H1 (cell line): Measurements from ENCODE around the gene C19orf85. TPM values are rescaled to one million over a fixed set of nuclear protein-coding genes. Genes with fewer than 3 reads are reported as not detected.

ENCODE experiments used
- CTCF ChIA-PET: fragments of 300-600 bp; sonication (Branson Sonifier 250); formaldehyde crosslinking; loops from one replicate; lab custom pipeline; 2021; ENCODE audit not compliant: partially characterized antibody; lab: Charles Lee
- POLR2A ChIA-PET: fragments of 300-600 bp; sonication (Branson Sonifier 250); formaldehyde crosslinking; loops from one replicate; lab custom pipeline; 2021; ENCODE audit warnings: inconsistent platforms; ENCODE audit not compliant: partially characterized antibody; lab: Charles Lee
- DNase-seq, 2 experiments: peaks; one replicate each; pipeline versions ENCODE4 v3.0.0 to v3.0.0-alpha.2; 2010 to 2022; ENCODE audit warnings: low spot score in 2 of 2, low read depth in 1 of 2, mixed read lengths in 1 of 2
- FAIRE-seq: peaks from 2 replicates; lab custom pipeline; 2011; peaks lifted over from hg19 to GRCh38; lab: Jason Lieb, UNC
- H2AFZ ChIP-seq: 2 replicates; pipeline ENCODE4 v1.8.1; 2012; ENCODE audit warnings: low read length, inconsistent platforms
- H2AK5ac ChIP-seq: 2 replicates; pipeline ENCODE4 v1.6.1; 2013; ENCODE audit warnings: low read depth, low read length
- H2BK120ac ChIP-seq: replicated peaks from 2 replicates; pipeline ENCODE3; 2013; ENCODE audit warnings: low read depth, low read length, inconsistent platforms
- H2BK12ac ChIP-seq: 2 replicates; pipeline ENCODE4 v1.6.1; 2013; ENCODE audit warnings: low read depth, low read length
- H2BK15ac ChIP-seq: 2 replicates; pipeline ENCODE4 v1.6.1; 2013; ENCODE audit warnings: low read length
- H2BK20ac ChIP-seq: 2 replicates; pipeline ENCODE4 v1.6.1; 2013; ENCODE audit warnings: low read length
- H2BK5ac ChIP-seq: 2 replicates; pipeline ENCODE4 v1.6.1; 2013; ENCODE audit warnings: low read depth, low read length
- H3K14ac ChIP-seq: 2 replicates; pipeline ENCODE4 v1.6.1; 2013; ENCODE audit warnings: inconsistent platforms; ENCODE audit not compliant: insufficient read length
- H3K18ac ChIP-seq: 2 replicates; pipeline ENCODE4 v1.6.1; 2013; ENCODE audit warnings: low read length; ENCODE audit errors: extremely low read depth
- H3K23ac ChIP-seq: 2 replicates; pipeline ENCODE4 v1.6.1; 2013; ENCODE audit warnings: inconsistent platforms; ENCODE audit not compliant: insufficient read length
- H3K23me2 ChIP-seq: 2 replicates; pipeline ENCODE4 v1.6.1; 2013; ENCODE audit warnings: low read depth, low read length
- H3K27ac ChIP-seq: 2 replicates; pipeline ENCODE4 v1.6.1; 2011; ENCODE audit warnings: low read depth, low read length, inconsistent platforms
- H3K27me3 ChIP-seq, 4 experiments: replicated peaks in 1 of 4; 1 replicate in 1 of 4; 2 replicates in 3 of 4; pipeline versions ENCODE4 v1.6.1 to v1.8.1; 2011 to 2013; ENCODE audit warnings: low read length in 3 of 4, mild to moderate bottlenecking in 3 of 4, inconsistent platforms in 2 of 4, mixed read lengths in 2 of 4, moderate library complexity in 1 of 4; ENCODE audit not compliant: control insufficient read depth in 3 of 4, insufficient read depth in 3 of 4; ENCODE audit errors: extremely low read depth in 1 of 4
- H3K36me3 ChIP-seq, 4 experiments: 2 replicates each; pipeline versions ENCODE4 v1.6.1 to v1.8.1; 2011 to 2013; ENCODE audit warnings: mild to moderate bottlenecking in 4 of 4, low read length in 3 of 4, moderate library complexity in 2 of 4, control low read depth in 1 of 4, inconsistent platforms in 1 of 4; ENCODE audit not compliant: insufficient read depth in 4 of 4, control insufficient read depth in 2 of 4
- H3K4ac ChIP-seq: replicated peaks from 2 replicates; pipeline ENCODE3; 2013; ENCODE audit warnings: low read length, low read depth, mixed read lengths, inconsistent platforms; ENCODE audit not compliant: insufficient read length
- H3K4me1 ChIP-seq, 4 experiments: replicated peaks in 1 of 4; 1 replicate in 1 of 4; 2 replicates in 3 of 4; pipeline versions ENCODE4 v1.6.1 to v1.8.1; 2011 to 2013; ENCODE audit warnings: low read length in 3 of 4, inconsistent platforms in 2 of 4, mixed read lengths in 1 of 4; ENCODE audit not compliant: insufficient read depth in 4 of 4, control insufficient read depth in 3 of 4
- H3K4me2 ChIP-seq, 2 experiments: 2 replicates each; pipeline versions ENCODE4 v1.6.1 to v1.8.1; 2011 to 2013; ENCODE audit warnings: low read depth in 2 of 2, low read length in 2 of 2, control low read depth in 1 of 2, inconsistent platforms in 1 of 2, mild to moderate bottlenecking in 1 of 2; ENCODE audit not compliant: insufficient read depth in 1 of 2
- H3K4me3 ChIP-seq, 4 experiments: fragments of 200-600, 300-600 bp in 1 of 4; sonication (generic), shearing (Covaris generic), sonication (Bioruptor Twin) in 1 of 4; 2 replicates each; pipeline versions ENCODE4 v1.5.1 to v1.8.1; 2011 to 2016; ENCODE audit warnings: low read length in 4 of 4, low read depth in 3 of 4, control low read depth in 2 of 4, inconsistent platforms in 2 of 4, mild to moderate bottlenecking in 2 of 4, mixed read lengths in 1 of 4, moderate library complexity in 1 of 4; ENCODE audit not compliant: insufficient read depth in 2 of 4; ENCODE audit errors: extremely low read depth in 1 of 4
- H3K56ac ChIP-seq: replicated peaks from 2 replicates; pipeline ENCODE3; 2013; ENCODE audit warnings: low read depth, mild to moderate bottlenecking, mixed read lengths, low read length, inconsistent platforms; ENCODE audit not compliant: insufficient read length
- H3K79me1 ChIP-seq: 2 replicates; pipeline ENCODE4 v1.6.1; 2013; ENCODE audit warnings: low read depth, low read length, control low read depth
- H3K79me2 ChIP-seq, 2 experiments: 2 replicates each; pipeline versions ENCODE4 v1.6.1 to v1.8.1; 2012 to 2013; ENCODE audit warnings: low read length in 2 of 2, mild to moderate bottlenecking in 2 of 2, inconsistent platforms in 1 of 2; ENCODE audit not compliant: insufficient read depth in 2 of 2, control insufficient read depth in 1 of 2
- H3K9ac ChIP-seq, 4 experiments: replicated peaks in 1 of 4; 1 replicate in 1 of 4; 2 replicates in 3 of 4; pipeline versions ENCODE4 v1.6.1 to v1.8.1; 2011 to 2013; ENCODE audit warnings: low read depth in 3 of 4, low read length in 3 of 4, control low read depth in 2 of 4, mild to moderate bottlenecking in 2 of 4, moderate library complexity in 2 of 4, inconsistent platforms in 1 of 4; ENCODE audit errors: extremely low read depth in 1 of 4
- H3K9me3 ChIP-seq, 2 experiments: 2 replicates each; pipeline versions ENCODE4 v1.6.1 to v1.8.1; 2012 to 2013; ENCODE audit warnings: mild to moderate bottlenecking in 2 of 2, moderate library complexity in 2 of 2, control low read depth in 1 of 2, inconsistent platforms in 1 of 2, low read depth in 1 of 2, low read length in 1 of 2, mixed read lengths in 1 of 2; ENCODE audit not compliant: insufficient read depth in 2 of 2
- H4K20me1 ChIP-seq, 2 experiments: replicated peaks in 1 of 2; 2 replicates each; pipeline versions ENCODE3 to v1.8.1; 2011 to 2013; ENCODE audit warnings: inconsistent platforms in 2 of 2, low read length in 2 of 2, mild to moderate bottlenecking in 1 of 2; ENCODE audit not compliant: insufficient read depth in 2 of 2, control insufficient read depth in 1 of 2
- H4K5ac ChIP-seq: 2 replicates; pipeline ENCODE4 v1.6.1; 2013; ENCODE audit warnings: low read length, low read depth, mixed read lengths, inconsistent platforms; ENCODE audit not compliant: insufficient read length
- H4K8ac ChIP-seq: 2 replicates; pipeline ENCODE4 v1.8.0; 2013; ENCODE audit warnings: mild to moderate bottlenecking, moderate library complexity, low read length, inconsistent platforms; ENCODE audit not compliant: insufficient read depth; ENCODE audit errors: extremely low read depth
- H4K91ac ChIP-seq: replicated peaks from 2 replicates; pipeline ENCODE3; 2013; ENCODE audit warnings: low read length, mixed read lengths, inconsistent platforms; ENCODE audit not compliant: insufficient read length
- E2F6 ChIP-seq: IDR thresholded peaks from 2 replicates; pipeline ENCODE4 v1.6.1; 2012; ENCODE audit warnings: inconsistent platforms
- RNF2 ChIP-seq: fragments of 200-900, 300-1000 bp; sonication (generic); IDR thresholded peaks from 2 replicates; pipeline ENCODE4 v1.7.1; 2016; ENCODE audit warnings: borderline replicate concordance, low read depth, mild to moderate bottlenecking, antibody characterized with exemption, low read length; ENCODE audit not compliant: poor library complexity, severe bottlenecking; ENCODE audit errors: missing control alignments
- WGBS, 2 experiments: shearing (Covaris generic) in 1 of 2; methylation state at CpG; one replicate each; pipeline versions ENCODE4 v1.1.6 to v1.1.7; 2013 to 2015; ENCODE audit warnings: low lambda C conversion rate in 2 of 2, mixed read lengths in 2 of 2, inconsistent platforms in 1 of 2, low coverage in 1 of 2, missing lambda C conversion rate in 1 of 2; ENCODE audit not compliant: insufficient replicate concordance in 2 of 2, insufficient coverage in 1 of 2, insufficient read length in 1 of 2; ENCODE audit errors: extremely low coverage in 1 of 2, missing lambda C conversion rate in 1 of 2; 5-methylcytosine and 5-hydroxymethylcytosine counted together
- polyA plus RNA-seq, 7 experiments: library from polyadenylated mRNA; depleted of rRNA in 3 of 7; stranded (reverse) in 5 of 7; unstranded in 2 of 7; fragments of >200 nt in 5 of 7; fragments of 200-250 nt in 2 of 7; gene quantifications; 1 replicate in 5 of 7; 2 replicates in 1 of 7; 4 replicates in 1 of 7; pipeline versions ENCODE4 v1.2.1 to v1.2.3, GENCODE V29; 2011 to 2013; ENCODE audit warnings: missing spikeins in 2 of 7, mixed read lengths in 2 of 7
- total RNA-seq: library from RNA; stranded (reverse); fragmentation: NEBNext Ultra II Directional; extraction: Animal tissue kit (Norgen Biotek cat#: 25700); gene quantifications from 2 replicates; pipeline ENCODE4 v1.2.1, GENCODE V29; 2021

C19orf85 gene
- total and polyA plus RNA-seq, 2 of the 8 experiments (the other 6 are each of a cell fraction or from before 2014, with no cell fraction given), result 2.2 to 3.2 TPM

DNA sequence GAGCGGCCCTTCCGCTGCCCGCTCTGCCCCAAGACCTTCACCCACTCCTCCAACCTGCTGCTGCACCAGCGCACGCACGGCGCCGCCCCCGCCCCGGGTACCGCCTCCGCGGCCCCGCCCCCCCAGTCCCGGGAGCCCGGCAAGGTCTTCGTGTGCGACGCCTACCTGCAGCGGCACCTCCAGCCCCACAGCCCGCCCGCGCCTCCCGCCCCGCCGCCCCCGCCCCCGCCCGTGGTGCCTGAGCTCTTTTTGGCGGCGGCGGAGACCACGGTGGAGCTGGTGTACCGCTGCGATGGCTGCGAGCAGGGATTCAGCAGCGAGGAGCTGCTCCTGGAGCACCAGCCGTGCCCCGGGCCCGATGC, 17.2 kb upstream of the C19orf85 start:
- POLR2A ChIA-PET, result interaction anchor here (0.6 to 4.9 kb wide), 5 partner anchors 8 to 19 kb away, joined by 3 to 27 read pairs (median 3); no protein-coding TSS in a partner anchor
- H3K4me3 ChIP-seq, result peak overlapping the region in 1 of 4 experiments; percentile 25; a peak in 1 of 8 replicates
- no peak overlapping the region for H3K23ac ChIP-seq
- H3K4ac ChIP-seq, result no peak overlapping the region
- H4K5ac ChIP-seq, result no peak overlapping the region
- H3K36me3 ChIP-seq, result peaks cover 0 to 10% (median 0%) of the 10 kb centered on the region in 4 experiments; a peak in 2 of 8 replicates
- no peak overlapping the region for H3K9ac ChIP-seq
- H3K23me2 ChIP-seq, result peaks cover 10% of the 10 kb centered on the region
- no peaks in the 10 kb centered on the region for H3K9me3 ChIP-seq
- CTCF ChIA-PET, result interaction anchor here (0.9 to 2.8 kb wide), 2 partner anchors 14 to 22 kb away, joined by 3 to 20 read pairs; no protein-coding TSS in a partner anchor
- no peak overlapping the region for H2AK5ac ChIP-seq
- 20% methylated on average over 2 of the region's 40 CpGs; no CpG with 5 or more reads in 1 of the 2 experiments for WGBS, 2 experiments
- peak overlapping the region; percentile 60; the same call in 1 of the 2 replicates for H3K18ac ChIP-seq
- H3K79me1 ChIP-seq, result peaks cover 13% of the 10 kb centered on the region
- H2BK12ac ChIP-seq, result no peak overlapping the region
- TF ChIP-seq RNF2 (no peak), E2F6 (0 out of 2 replicates have a peak, but pooled peaks have one; percentile 7)
- TF ChIP-seq, all 59 proteins: peak for 1
- Histone ChIP-seq H3K4me1 (peaks cover 0 to 24% (median 16%) of the 10 kb centered on the region in 4 experiments; a peak in 6 of 7 replicates), H3K79me2 (peaks cover 0 to 23% of the 10 kb centered on the region in 2 experiments; a peak in 2 of 4 replicates), H4K91ac (no peak overlapping the region), H3K14ac (no peak overlapping the region), H2BK20ac (no peak overlapping the region), H4K8ac (peak overlapping the region; percentile 42; the same call in 1 of the 2 replicates), H3K27me3 (no peaks in the 10 kb centered on the region), H2BK5ac (no peak overlapping the region), H4K20me1 (peaks cover 0 to 5% of the 10 kb centered on the region in 2 experiments), H3K56ac (no peak overlapping the region), H2AFZ (no peak overlapping the region), H3K27ac (no peak overlapping the region), H3K4me2 (peak overlapping the region; percentile 1 to 53; a peak in 3 of 4 replicates), H2BK120ac (no peak overlapping the region), H2BK15ac (no peak overlapping the region)
- DNase-seq (no peak), FAIRE-seq (no peak)
